HG02798 (cell line): ENCODE data around the gene NTMT1.

Source experiments
- ATAC-seq: cut with Tn5 transposase; IDR thresholded peaks from one replicate; pipeline ENCODE4 v1.9.1; 2021; ENCODE audit warnings: mild to moderate bottlenecking; ENCODE audit not compliant: unreplicated experiment, poor library complexity

Gene NTMT1

GRCh38 chr9:129596541-129597331 is 29.2 kb upstream of the NTMT1 start:
- no peak for ATAC-seq

GRCh38 chr9:129597355-129598088 is 28.4 kb upstream of the NTMT1 start:
- ATAC-seq = no peak

DNA sequence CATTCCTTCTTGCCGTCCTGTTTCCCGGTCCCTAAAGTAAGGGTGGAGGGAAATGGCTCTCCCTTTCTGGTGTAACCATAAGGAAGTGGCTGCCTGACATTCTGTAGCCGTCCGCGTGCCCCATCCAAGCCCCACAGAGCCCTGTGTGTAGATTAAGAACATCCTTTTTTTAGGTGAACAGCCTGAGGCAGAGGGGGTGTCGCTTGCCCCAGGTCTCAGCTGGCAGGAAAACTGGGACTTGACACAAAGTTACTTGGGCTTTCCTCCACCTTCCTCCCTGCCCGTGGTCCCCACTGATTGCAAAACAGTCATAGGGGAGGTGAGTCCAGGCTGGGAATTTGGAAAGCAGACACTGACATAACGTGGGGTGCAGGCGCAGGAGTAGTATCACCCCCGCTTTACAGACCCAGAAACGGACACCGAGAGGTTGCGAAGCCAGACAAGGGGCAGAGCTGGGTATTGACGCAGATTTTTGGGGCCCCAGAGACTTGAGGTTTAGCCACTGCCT is 27.8 kb upstream of the NTMT1 start:
- no peak for ATAC-seq

- no peak for ATAC-seq
Observed at GRCh38 chr9:129601082-129601674, 24.8 kb upstream of the NTMT1 start.

GRCh38 chr9:129602598-129603415 is 23.2 kb upstream of the NTMT1 start:
- no peak for ATAC-seq

DNA sequence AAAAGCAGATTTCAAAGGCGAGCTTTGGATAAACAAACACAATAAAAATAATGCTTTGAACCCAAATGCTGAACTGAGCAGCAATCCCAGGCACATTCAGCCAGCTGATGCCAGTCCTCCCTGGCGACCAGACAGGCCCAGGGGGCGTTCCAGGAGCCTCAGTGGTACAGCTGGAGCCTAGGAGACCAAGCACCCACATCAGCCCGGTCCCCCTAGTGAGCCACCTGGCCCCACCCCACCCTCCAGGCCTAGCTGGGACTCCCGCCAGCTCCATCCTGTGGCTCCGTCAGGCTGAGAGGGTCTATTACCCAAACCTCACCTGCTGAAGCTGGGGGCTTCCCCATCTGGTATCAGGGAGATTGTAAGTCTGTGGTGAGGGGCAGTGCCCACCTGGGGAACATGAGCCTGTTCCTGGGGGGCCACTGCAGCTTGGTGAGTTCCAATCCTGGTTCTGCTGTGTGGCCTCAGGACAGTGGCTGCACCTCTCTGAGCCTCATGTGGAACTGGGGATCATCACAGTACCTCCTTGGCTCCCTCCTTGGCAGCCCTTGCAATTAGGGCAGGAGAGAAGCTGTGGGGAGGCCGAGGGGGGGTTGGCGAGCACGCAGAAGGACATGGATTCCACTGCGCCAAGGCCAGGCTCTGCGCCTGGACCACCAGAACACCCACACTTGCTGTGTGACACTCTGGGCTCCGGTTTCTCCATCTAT is 21.8 kb upstream of the NTMT1 start:
- ATAC-seq = no peak

DNA sequence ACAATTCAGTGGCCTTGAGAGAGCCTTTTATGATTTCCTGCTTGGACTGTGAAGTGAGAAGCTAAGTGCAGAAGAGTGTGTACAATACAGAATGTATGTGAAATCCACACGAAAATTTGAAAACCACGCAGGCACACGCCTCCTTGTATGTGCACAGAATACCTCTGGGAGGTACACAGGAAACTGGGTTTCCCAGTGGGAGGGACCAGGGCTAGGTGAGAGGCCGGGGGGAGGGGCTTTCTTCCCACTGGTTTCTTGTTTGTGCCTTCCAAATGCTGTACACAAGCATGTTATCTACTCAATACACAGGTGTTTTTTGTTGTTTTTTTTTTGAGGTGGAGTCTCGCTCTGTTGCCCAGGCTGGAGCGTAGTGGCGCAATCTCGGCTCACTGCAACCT is 21.2 kb upstream of the NTMT1 start:
- no peak for ATAC-seq

- no peak for ATAC-seq
Observed at GRCh38 chr9:129606161-129607026, 19.6 kb upstream of the NTMT1 start.

DNA sequence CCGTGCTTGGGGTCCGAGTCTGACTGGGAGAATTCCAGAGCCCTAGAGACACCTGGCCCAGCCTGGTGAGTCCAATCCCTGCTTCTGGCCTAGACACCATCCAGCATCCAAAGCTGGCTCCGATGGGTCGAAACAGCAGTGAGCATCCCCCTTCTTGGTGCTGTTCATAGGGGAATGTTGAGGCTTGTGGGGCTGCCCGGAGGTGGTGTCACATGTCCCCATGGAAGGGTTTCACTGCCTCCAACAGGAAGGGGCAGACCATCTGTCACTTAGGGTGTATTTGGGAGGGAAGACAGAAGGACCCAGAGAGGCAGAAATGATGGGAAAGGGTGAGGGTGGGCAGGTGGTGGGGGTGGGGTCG is 19.0 kb upstream of the NTMT1 start:
- no peak for ATAC-seq

DNA sequence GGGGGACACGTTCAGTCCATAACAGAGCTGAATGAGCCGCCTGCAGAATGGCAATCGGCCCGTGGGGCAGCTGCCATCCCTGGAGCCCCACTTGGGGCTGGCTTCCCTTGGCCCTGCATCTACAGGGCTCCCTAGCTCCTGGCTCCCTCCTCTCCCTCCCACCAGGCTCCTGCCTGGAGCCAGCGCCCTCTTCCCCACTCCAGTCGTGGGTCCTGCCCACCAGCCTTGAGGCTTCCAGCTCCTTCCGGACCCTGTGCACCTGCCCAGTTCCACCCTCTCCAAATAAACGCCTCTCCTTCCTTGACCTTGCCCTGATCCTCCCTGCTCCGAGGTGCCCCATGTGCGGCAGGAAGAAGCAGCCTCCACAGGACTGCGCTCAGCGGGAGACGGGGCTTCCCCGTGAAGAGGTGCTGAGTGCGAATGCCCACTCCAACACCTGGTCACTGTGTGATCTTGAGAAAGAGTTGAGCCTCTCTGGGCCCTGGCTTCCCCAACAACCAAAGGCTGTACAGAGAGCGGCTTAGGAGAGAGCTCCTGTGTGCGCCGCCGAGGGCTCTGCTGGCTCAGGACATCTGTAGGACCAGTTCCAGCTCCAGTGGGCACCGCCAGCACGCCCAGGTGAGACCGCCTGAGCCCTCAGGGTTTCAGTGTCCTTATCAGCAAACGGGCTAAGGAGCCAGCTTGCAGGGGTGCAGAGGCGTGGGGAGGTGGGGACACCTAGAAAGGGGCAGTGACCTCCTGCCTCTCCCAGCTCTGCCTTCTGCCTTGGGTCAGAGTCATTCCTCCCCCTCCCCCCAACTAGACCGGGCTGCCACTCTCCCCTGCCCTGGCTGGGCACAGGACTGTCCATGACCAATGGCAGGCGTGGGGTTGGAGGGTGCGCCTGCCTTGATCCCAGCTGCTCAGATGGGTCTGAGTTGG is 17.1 kb upstream of the NTMT1 start:
- no peak for ATAC-seq

DNA sequence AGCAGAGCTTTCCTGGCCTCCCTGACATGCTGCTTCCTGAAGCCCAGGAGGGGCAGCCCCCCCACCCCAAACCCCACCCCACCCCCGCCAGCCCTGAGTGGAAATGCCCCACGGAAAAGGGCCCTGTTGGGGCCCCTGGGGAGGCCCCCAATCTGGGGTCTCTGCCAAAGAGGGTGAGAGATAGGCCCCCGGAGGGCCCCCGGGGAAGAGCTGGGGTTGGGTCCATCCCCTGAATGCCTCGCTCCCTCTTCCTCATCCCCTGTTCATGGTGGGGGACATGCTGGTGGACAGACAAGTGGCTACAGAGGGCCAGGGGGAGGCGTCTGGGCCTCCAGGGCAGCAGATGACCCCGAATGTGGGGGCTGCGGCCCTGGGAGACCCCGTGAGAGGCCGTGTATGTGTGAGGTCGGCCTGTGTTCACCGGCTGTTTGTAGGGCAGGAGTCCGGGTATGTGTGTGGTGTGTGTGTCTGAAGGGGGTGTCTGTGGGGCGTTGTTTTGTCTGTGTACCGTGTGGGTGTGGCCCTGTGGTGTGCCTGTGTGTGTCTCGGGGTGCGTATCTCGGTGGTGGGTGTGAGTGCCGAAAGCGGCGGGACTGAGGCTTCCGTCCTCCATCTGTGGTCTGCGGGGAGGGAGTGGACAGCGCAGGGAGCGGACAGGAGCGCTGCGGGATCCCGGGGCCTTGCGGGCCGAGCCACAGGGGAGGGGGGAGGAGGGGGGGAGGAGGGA is 16.3 kb upstream of the NTMT1 start:
- no peak for ATAC-seq

GRCh38 chr9:129610213-129610472 is 15.8 kb upstream of the NTMT1 start:
- no peak for ATAC-seq

GRCh38 chr9:129610473-129611306 is 15.3 kb upstream of the NTMT1 start:
- ATAC-seq = peak; percentile 63

GRCh38 chr9:129611307-129611800 is 14.6 kb upstream of the NTMT1 start:
- no peak for ATAC-seq

GRCh38 chr9:129612123-129612522 is 13.8 kb upstream of the NTMT1 start:
- no peak for ATAC-seq

- ATAC-seq = no peak
Observed at GRCh38 chr9:129612815-129613519, 13.0 kb upstream of the NTMT1 start.
